Hepatocyte (in vitro differentiated cells): ENCODE measurements around the gene FAM43B. TPM values are rescaled to one million over a fixed set of nuclear protein-coding genes. Genes with fewer than 3 reads are reported as not detected.

ENCODE experiments used
- DNase-seq: peaks from one replicate; pipeline ENCODE4 v3.0.0-alpha.2; 2016; ENCODE audit warnings: low spot score
- H2AFZ ChIP-seq: fragments of 200-600 bp; sonication (generic); 2 replicates; pipeline ENCODE4 v1.6.0; 2016; ENCODE audit warnings: antibody characterized with exemption, mild to moderate bottlenecking
- H3K27ac ChIP-seq: fragments of 200-600 bp; sonication (generic); 2 replicates; pipeline ENCODE4 v1.5.1; 2016; ENCODE audit warnings: mild to moderate bottlenecking
- H3K27me3 ChIP-seq: fragments of 200-600 bp; sonication (generic); 2 replicates; pipeline ENCODE4 v1.6.1; 2016
- H3K36me3 ChIP-seq: fragments of 200-600 bp; sonication (generic); replicated peaks from 2 replicates; pipeline ENCODE4 v1.5.1; 2016; ENCODE audit warnings: low read depth; ENCODE audit not compliant: insufficient read depth
- H3K4me1 ChIP-seq: fragments of 200-600 bp; sonication (generic); 2 replicates; pipeline ENCODE4 v1.5.1; 2016; ENCODE audit warnings: mild to moderate bottlenecking, moderate library complexity; ENCODE audit not compliant: insufficient read depth
- H3K4me2 ChIP-seq: fragments of 200-600 bp; sonication (generic); 2 replicates; pipeline ENCODE4 v1.6.0; 2016
- H3K4me3 ChIP-seq: fragments of 200-600 bp; sonication (generic); 2 replicates; pipeline ENCODE4 v1.5.1; 2016; ENCODE audit warnings: mild to moderate bottlenecking
- H3K79me2 ChIP-seq: fragments of 200-600 bp; sonication (generic); 2 replicates; pipeline ENCODE4 v1.6.0; 2017; ENCODE audit warnings: mild to moderate bottlenecking
- H3K9me2 ChIP-seq: fragments of 200-600 bp; sonication (generic); replicated peaks from 2 replicates; pipeline ENCODE4 v1.6.0; 2017; ENCODE audit warnings: mild to moderate bottlenecking; ENCODE audit not compliant: insufficient read depth
- H3K9me3 ChIP-seq: fragments of 200-600 bp; sonication (generic); 2 replicates; pipeline ENCODE4 v1.5.1; 2016; ENCODE audit warnings: low read depth, mild to moderate bottlenecking
- H4K20me1 ChIP-seq: fragments of 200-600 bp; sonication (generic); 2 replicates; pipeline ENCODE4 v1.6.0; 2016; ENCODE audit warnings: mild to moderate bottlenecking; ENCODE audit not compliant: insufficient read depth, poor library complexity, severe bottlenecking
- CTCF ChIP-seq: fragments of 200-600 bp; sonication (generic); IDR thresholded peaks from 2 replicates; pipeline ENCODE4 v1.5.1; 2016; ENCODE audit warnings: antibody characterized with exemption, mild to moderate bottlenecking; ENCODE audit not compliant: poor library complexity
- EZH2 ChIP-seq: fragments of 200-600 bp; sonication (generic); IDR thresholded peaks from 2 replicates; pipeline ENCODE4 v1.6.1; 2016; ENCODE audit warnings: antibody characterized with exemption, mild to moderate bottlenecking, borderline replicate concordance
- EZH2phosphoT487 ChIP-seq: fragments of 200-600 bp; sonication (generic); IDR thresholded peaks from one replicate; pipeline ENCODE4 v1.6.1; 2018; ENCODE audit warnings: antibody characterized with exemption, mild to moderate bottlenecking, low read depth, moderate library complexity; ENCODE audit not compliant: unreplicated experiment, severe bottlenecking
- WGBS: methylation state at CpG from one replicate; pipeline ENCODE4 v1.1.6; 2016; ENCODE audit warnings: low lambda C conversion rate; ENCODE audit errors: missing lambda C conversion rate; 5-methylcytosine and 5-hydroxymethylcytosine counted together
- polyA plus RNA-seq: library from polyadenylated mRNA; unstranded; fragments of >200 nt; fragmentation: Nextera tagmentation; extraction: Ambion mirVana; gene quantifications from 2 replicates; pipeline ENCODE4 v1.2.1, GENCODE V29; 2016
- total RNA-seq: library from RNA; depleted of rRNA; stranded (reverse); fragments of >200 nt; gene quantifications from 2 replicates; pipeline ENCODE4 v1.2.3, GENCODE V29; 2014

Gene FAM43B
- total and polyA plus RNA-seq, 2 experiments from 2014 or later: 0.10 to 0.81 TPM

- 89% methylated on average over 5 of the region's 5 CpGs for WGBS
- H4K20me1 ChIP-seq: no peaks in the 10 kb centered on the region
- no peak overlapping the region for H2AFZ ChIP-seq
- H3K9me3 ChIP-seq: no peaks in the 10 kb centered on the region
- no peak for TF ChIP-seq EZH2phosphoT487
- no peak for TF ChIP-seq EZH2
- TF ChIP-seq CTCF: no peak
- H3K4me1 ChIP-seq: no peaks in the 10 kb centered on the region
- peaks cover 6% of the 10 kb centered on the region for H3K27me3 ChIP-seq
- H3K4me3 ChIP-seq: no peak overlapping the region
- no peaks in the 10 kb centered on the region for H3K36me3 ChIP-seq
- no peak overlapping the region for H3K4me2 ChIP-seq
- H3K79me2 ChIP-seq: no peaks in the 10 kb centered on the region
- H3K9me2 ChIP-seq: no peaks in the 10 kb centered on the region
- H3K27ac ChIP-seq: no peak overlapping the region
- no peak for DNase-seq
These were observed 19.1 kb downstream of the FAM43B start for GRCh38 chr1:20571427-20571826.

- Histone ChIP-seq H3K9me2 (no peaks in the 10 kb centered on the region), H3K27ac (no peak overlapping the region), H3K27me3 (peaks cover 6% of the 10 kb centered on the region), H3K9me3 (no peaks in the 10 kb centered on the region), H4K20me1 (no peaks in the 10 kb centered on the region), H3K36me3 (no peaks in the 10 kb centered on the region), H3K4me2 (no peak overlapping the region), H3K79me2 (no peaks in the 10 kb centered on the region), H3K4me1 (no peaks in the 10 kb centered on the region), H2AFZ (no peak overlapping the region), H3K4me3 (no peak overlapping the region)
- no peak for DNase-seq
- WGBS: 77% methylated on average over 1 of the region's 1 CpG
- TF ChIP-seq CTCF: no peak
- no peak for TF ChIP-seq EZH2
- TF ChIP-seq EZH2phosphoT487: no peak
These were observed 21.6 kb downstream of the FAM43B start for GRCh38 chr1:20573987-20574386.

- no peaks in the 10 kb centered on the region for H3K4me1 ChIP-seq
- no peaks in the 10 kb centered on the region for H3K36me3 ChIP-seq
- H3K27me3 ChIP-seq: peaks cover 6% of the 10 kb centered on the region
- H3K27ac ChIP-seq: no peak overlapping the region
- TF ChIP-seq CTCF (peak; percentile 70), EZH2phosphoT487 (no peak)
- WGBS: 35% methylated on average over 18 of the region's 18 CpGs
- no peak overlapping the region for H2AFZ ChIP-seq
- peak; percentile 84 for DNase-seq
- no peak overlapping the region for H3K4me2 ChIP-seq
- no peaks in the 10 kb centered on the region for H3K9me2 ChIP-seq
- no peaks in the 10 kb centered on the region for H4K20me1 ChIP-seq
- no peaks in the 10 kb centered on the region for H3K9me3 ChIP-seq
- no peak overlapping the region for H3K4me3 ChIP-seq
- no peaks in the 10 kb centered on the region for H3K79me2 ChIP-seq
These were observed 22.5 kb downstream of the FAM43B start for GRCh38 chr1:20574686-20575540.
